HCT116 (cell line): ENCODE measurements around the gene SAMD4A.

Experiments
- CTCF ChIP-seq, 3 experiments: fragments of 200-600 bp in 1 of 3; sonication (generic) in 1 of 3; IDR thresholded peaks in 2 of 3; conservative IDR thresholded peaks in 1 of 3; 2 replicates each; pipeline ENCODE4 v1.5.1; 2012 to 2017; ENCODE audit warnings: low read depth in 2 of 3, low read length in 2 of 3, antibody characterized with exemption in 1 of 3, borderline replicate concordance in 1 of 3, control low read depth in 1 of 3, mild to moderate bottlenecking in 1 of 3, mixed read lengths in 1 of 3, mixed run types in 1 of 3, moderate library complexity in 1 of 3; ENCODE audit not compliant: insufficient read depth in 1 of 3
- EZH2 ChIP-seq: fragments of 200-600 bp; sonication (generic); IDR thresholded peaks from 2 replicates; pipeline ENCODE4 v1.6.1; 2017; ENCODE audit warnings: antibody characterized with exemption, mixed run types
- JUND ChIP-seq: IDR thresholded peaks from 2 replicates; pipeline ENCODE4 v1.6.1; 2012
- POLR2A ChIP-seq: IDR thresholded peaks from 2 replicates; pipeline ENCODE4 v1.7.0; 2011; ENCODE audit warnings: borderline replicate concordance; ENCODE audit not compliant: insufficient read depth, insufficient read length; ENCODE audit errors: extremely low read depth
- POLR2AphosphoS5 ChIP-seq: IDR thresholded peaks from 2 replicates; pipeline ENCODE4 v1.6.1; 2011; ENCODE audit warnings: mild to moderate bottlenecking, low read depth, low read length, moderate library complexity
- REST ChIP-seq: IDR thresholded peaks from 2 replicates; pipeline ENCODE4 v1.6.1; 2012; ENCODE audit warnings: low read depth
- SRF ChIP-seq: IDR thresholded peaks from 2 replicates; pipeline ENCODE4 v1.6.1; 2012; ENCODE audit warnings: low read depth
- ZBTB33 ChIP-seq: IDR thresholded peaks from 2 replicates; pipeline ENCODE4 v1.6.1; 2011; ENCODE audit warnings: mild to moderate bottlenecking, low read length, moderate library complexity; ENCODE audit not compliant: insufficient replicate concordance; ENCODE audit errors: extremely low read depth

- no peak for TF ChIP-seq CTCF (IDR thresholded peaks at IDR 0.05 in 2 of 3, conservative IDR thresholded peaks at IDR 0.05 in 1 of 3; ENCODE audit: borderline replicate concordance in 1 of 3, insufficient read depth in 1 of 3, low read depth in 2 of 3, low read length in 2 of 3)
- no peak for TF ChIP-seq POLR2AphosphoS5
- no peak for TF ChIP-seq EZH2
- TF ChIP-seq SRF, result no peak
- no peak for TF ChIP-seq POLR2A
- TF ChIP-seq ZBTB33, result no peak
- no peak for TF ChIP-seq JUND
- no peak for TF ChIP-seq REST
These were observed 139.8 kb downstream of the SAMD4A start for GRCh38 chr14:54706769-54707168.
